Retinal pigment epithelial cell (primary cell): Measurements from ENCODE around the gene PRDM5.

Experiments used
- DNase-seq: peaks from one replicate; pipeline ENCODE4 v3.0.0-alpha.2; 2010; ENCODE audit warnings: low read depth
- H3K4me3 ChIP-seq: 2 replicates; pipeline ENCODE4 v1.5.1; 2011; ENCODE audit warnings: mild to moderate bottlenecking, low read length, control low read depth, moderate library complexity
- CTCF ChIP-seq: conservative IDR thresholded peaks from 2 replicates; pipeline ENCODE4 v1.5.1; 2011; ENCODE audit warnings: low read depth, low read length, control low read depth, inconsistent platforms

PRDM5 gene

GRCh38 chr4:120915336-120915735 lies 7.2 kb downstream of the PRDM5 start:
- TF ChIP-seq CTCF, result no peak
- H3K4me3 ChIP-seq, result no peak overlapping the region
- DNase-seq, result no peak

GRCh38 chr4:120903419-120903818 lies 19.1 kb downstream of the PRDM5 start:
- H3K4me3 ChIP-seq, result no peak overlapping the region
- DNase-seq, result no peak
- no peak for TF ChIP-seq CTCF

GRCh38 chr4:120902925-120903324 lies 19.6 kb downstream of the PRDM5 start:
- H3K4me3 ChIP-seq, result no peak overlapping the region
- no peak for DNase-seq
- no peak for TF ChIP-seq CTCF

- H3K4me3 ChIP-seq, result no peak overlapping the region
- DNase-seq, result no peak
- TF ChIP-seq CTCF, result no peak
Observed at GRCh38 chr4:120901731-120902130, 20.8 kb downstream of the PRDM5 start.

- H3K4me3 ChIP-seq, result no peak overlapping the region
- no peak for DNase-seq
Observed at GRCh38 chr4:120897981-120898719, 24.4 kb downstream of the PRDM5 start.

GRCh38 chr4:120895554-120895953 lies 27.0 kb downstream of the PRDM5 start:
- H3K4me3 ChIP-seq, result no peak overlapping the region
- no peak for TF ChIP-seq CTCF
- DNase-seq, result no peak

More at GRCh38 chr4:120897981-120898719, 24.4 kb downstream of the PRDM5 start:
- TF ChIP-seq CTCF, result no peak

GRCh38 chr4:120893314-120893713 lies 29.2 kb downstream of the PRDM5 start:
- no peak for TF ChIP-seq CTCF
- no peak overlapping the region for H3K4me3 ChIP-seq
- DNase-seq, result no peak
